ENCODE measurements around the gene GRB10.

Gene GRB10

GRCh38 chr7:50688226-50688590, 94.5 kb downstream of the GRB10 start:
- no peak for DNase-seq (ENCODE audit: low spot score)

DNA sequence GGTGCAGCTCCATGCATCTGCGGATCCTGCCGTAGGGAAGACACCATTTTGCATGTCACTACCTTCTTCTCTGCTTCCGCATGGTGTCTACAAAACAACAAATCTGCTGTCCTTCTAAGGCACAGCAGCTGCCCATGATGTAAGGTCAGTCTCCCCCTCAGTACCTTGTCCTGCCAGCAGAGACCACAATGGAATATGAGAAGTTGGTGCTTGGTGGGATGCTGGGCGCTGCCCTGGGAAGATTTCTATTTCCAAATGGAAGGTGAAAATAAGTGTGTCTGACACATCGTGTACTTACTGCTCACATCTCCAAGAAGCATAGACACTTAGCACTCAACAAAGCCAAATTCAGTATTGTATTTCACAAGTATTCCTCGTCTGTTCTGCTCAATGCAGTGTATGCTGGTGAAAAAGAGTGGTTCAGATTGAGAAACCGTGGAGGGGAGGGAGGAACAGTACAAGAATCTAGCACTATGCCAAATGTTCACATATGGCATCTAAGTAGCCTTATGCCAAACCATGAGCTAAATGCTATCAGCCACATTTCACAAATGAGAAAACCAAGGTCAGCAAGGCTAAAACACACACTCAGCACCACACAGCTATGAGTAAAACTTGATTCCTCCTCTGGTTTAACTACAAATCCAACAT, 95.0 kb downstream of the GRB10 start:
- DNase-seq (ENCODE audit: low spot score), result no peak

DNA sequence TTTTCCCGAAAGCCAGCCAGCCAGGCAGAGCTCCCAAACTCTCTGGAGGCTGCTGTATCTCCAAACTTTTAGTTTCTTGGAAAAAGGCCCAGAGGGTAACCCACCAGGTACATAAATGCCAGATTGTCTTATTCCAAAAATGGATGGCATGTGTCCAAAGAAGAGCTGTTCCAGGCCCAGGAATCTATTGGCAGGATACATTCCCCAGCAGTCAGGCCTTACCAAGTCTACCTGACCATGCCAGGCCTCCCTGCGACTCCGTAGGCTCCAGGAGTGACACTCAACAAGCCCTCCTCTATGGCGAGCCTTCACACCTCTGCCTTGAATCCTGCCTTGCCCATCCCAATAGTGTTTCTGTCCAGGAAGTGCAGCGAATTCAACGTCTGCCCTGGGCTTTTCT, 95.6 kb downstream of the GRB10 start:
- no peak for DNase-seq (ENCODE audit: low spot score)

DNA sequence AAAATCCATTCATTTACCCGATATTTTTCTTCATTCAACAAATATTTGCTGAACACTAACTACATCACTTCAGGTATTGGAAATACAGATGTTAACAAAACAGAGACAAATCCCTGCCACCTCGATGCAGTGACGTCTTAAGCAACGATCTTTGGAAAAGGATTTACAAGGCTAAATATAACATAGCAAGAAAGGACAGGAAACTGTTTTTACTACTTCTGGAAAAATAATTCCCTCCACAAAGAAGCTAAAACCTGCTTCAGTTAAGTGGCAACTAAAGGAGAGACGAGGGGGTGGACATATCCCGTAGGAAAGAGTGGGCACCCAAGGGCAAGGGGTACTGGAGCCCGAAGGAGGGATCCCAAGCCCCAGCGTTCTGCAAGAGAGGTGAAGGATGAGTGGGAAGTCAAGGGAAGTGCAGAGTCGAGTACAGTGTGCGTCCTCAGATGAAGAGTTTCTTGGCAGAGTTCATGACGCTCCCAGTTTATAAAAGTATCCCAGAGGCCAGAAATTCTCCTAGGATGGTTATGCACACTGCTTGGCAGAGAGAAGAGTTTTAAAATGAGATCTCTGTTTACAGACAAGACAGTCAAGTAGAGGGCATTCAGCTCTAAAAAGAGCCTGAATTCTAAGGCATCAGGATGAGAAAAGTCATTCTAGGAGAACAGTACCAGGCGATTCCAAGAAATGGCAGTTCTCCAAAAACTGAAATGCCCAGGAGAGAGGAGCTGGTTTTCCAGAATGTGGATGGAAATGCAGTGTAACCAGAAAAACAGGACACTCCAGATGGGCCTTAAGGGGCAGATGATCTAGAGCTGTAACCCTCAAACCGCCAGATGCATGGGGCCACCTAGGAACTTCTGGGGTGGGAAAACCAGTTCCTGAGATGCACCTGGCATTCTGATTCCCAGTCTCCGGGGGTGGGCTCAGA, 97.3 kb downstream of the GRB10 start:
- DNase-seq (ENCODE audit: low spot score), result no peak

- no peak for DNase-seq (ENCODE audit: low spot score)
These were observed 98.0 kb downstream of the GRB10 start for GRCh38 chr7:50684713-50685075.

- DNase-seq (ENCODE audit: low spot score), result no peak
These were observed 98.5 kb downstream of the GRB10 start for GRCh38 chr7:50684011-50684712.

DNA sequence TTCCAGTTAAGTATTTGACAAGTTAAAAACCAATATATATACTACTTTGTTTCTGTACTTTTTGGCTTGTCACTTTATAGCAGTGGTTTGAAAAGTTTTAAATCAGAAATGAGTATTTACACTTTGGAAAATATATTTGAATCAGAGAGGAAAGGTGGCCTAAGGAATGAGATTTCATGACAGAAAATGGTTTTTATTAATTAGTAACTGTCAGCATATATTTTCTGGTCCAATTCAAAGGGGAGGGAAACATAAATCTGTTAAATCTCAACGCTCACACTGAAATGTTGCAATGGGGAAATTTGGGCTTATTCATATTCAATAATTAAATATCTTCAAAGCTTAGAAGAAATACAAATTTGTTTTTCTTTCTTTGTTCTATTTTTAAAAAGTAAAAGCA, 100.1 kb downstream of the GRB10 start:
- DNase-seq (ENCODE audit: low spot score), result no peak

- no peak for DNase-seq (ENCODE audit: low spot score)
These were observed 100.6 kb downstream of the GRB10 start for GRCh38 chr7:50682079-50682478.

- DNase-seq (ENCODE audit: low spot score), result no peak
These were observed 101.2 kb downstream of the GRB10 start for GRCh38 chr7:50681432-50682045.

DNA sequence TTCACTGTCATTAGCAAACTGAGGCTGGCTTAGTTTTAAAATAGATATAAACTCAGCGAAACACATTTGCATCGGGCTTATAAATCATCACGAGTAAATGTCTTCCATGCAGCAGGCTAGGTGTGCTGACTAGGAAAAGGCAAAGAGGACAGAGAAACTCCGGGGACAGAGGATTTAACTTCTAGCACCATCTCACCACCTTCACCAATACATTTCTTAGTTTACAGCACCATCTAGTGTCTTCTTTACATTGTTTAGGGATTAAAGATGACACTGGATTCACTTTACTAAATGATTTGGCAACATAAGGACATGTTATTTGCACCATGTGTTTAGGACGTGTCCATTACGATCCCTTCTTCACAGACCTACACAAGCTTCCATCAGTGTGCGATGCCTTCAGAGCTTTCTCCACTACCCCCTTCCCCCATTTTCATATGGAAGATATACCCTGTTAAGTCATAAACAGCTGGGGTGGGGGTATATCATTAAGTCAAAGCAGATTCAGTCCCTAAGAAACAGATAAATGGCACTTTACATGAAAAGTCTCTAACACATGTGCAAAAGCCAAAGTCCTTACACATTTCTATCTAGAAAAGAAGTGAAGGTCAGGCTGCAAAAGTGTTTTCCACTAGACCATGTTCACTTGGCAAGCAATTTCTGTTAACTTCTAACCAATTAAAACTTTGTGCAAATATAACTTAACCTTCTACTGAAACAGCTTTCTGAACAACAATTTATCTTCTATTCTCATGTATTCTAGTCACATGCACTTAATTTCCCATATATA, 103.3 kb downstream of the GRB10 start:
- DNase-seq (ENCODE audit: low spot score), result no peak

GRCh38 chr7:50678586-50678985, 104.1 kb downstream of the GRB10 start:
- no peak for DNase-seq (ENCODE audit: low spot score)

DNA sequence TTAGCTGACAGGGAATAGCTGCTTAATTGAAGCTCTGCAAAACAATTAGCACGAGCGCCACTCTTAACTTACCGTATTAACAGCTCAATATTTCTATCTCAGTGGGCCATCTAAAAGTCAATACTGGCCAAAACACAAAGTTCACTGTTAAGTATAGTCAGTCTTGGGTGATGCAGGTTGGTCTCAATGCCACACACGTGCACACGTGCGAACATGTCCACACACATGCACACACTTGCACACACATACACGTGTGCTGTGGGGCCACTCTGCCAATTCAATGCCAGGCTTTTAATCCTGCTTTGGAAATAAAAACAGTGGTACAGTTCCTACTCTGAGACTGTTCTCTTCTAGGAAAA, 105.1 kb downstream of the GRB10 start:
- no peak for DNase-seq (ENCODE audit: low spot score)

DNA sequence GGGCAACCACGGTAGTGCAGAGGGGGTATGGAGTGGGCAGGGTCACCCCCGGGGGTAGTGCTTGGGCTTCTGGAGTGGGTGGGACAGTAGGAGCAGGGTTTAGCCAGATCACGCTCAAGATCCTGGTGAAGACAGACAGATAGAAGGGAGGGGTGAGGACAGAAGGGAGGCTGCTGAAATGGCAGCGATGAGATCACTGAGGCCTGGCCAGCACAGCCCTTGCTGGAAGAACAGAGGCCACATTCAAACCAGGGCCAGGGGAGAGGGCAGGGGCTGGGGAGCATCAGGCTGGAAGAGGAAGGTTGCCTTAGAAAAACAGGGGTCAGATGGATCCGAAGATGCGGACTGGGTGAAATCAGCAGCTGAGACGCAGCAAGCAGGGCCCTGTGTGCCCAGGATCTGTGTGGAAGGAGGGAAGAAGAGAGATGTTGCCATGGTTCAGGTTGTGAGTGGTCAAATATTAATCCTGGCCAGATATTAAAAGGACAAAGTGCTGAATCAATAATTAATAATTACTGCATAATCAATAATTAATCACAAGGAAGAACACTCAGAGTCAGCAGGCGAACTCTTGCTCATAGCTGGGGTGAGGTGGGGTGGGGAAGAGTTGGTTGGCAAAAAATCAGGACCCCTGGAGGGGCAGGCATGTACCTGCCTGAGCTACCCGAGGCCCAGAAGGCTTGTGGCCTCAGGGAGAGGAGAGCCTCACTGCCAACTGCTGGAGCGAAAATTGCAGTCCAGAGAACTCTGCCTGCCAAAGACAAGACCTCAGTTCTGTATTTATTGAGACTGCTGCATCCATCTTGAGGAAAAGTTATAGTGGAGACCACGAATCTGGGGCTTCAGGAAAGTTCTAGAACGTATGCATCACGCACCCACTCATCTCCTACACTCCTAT, 105.7 kb downstream of the GRB10 start:
- DNase-seq (ENCODE audit: low spot score), result peak; percentile 17

GRCh38 chr7:50676079-50676478, 106.6 kb downstream of the GRB10 start:
- no peak for DNase-seq (ENCODE audit: low spot score)

- no peak for DNase-seq (ENCODE audit: low spot score)
These were observed 107.5 kb downstream of the GRB10 start for GRCh38 chr7:50674896-50675835.

DNA sequence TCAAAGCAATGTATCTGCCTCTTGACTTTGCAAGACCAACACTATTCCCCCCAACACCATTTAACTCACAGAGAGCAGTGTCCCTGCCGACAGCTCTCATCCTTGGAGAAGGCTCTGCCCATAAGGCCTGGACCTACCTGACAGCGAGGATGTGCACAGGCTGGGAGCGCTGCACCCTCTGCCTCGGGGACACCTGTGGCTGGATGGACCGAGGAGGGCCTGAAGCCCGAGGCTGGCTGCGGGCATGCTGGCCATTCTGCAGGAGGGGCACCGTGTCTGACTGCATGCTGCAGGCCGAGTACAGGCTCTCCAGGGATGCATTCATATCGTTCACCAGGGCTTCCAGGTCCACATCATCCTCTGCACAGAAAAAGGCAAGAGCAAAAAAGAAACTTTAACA, 108.4 kb downstream of the GRB10 start:
- DNase-seq (ENCODE audit: low spot score), result no peak

DNA sequence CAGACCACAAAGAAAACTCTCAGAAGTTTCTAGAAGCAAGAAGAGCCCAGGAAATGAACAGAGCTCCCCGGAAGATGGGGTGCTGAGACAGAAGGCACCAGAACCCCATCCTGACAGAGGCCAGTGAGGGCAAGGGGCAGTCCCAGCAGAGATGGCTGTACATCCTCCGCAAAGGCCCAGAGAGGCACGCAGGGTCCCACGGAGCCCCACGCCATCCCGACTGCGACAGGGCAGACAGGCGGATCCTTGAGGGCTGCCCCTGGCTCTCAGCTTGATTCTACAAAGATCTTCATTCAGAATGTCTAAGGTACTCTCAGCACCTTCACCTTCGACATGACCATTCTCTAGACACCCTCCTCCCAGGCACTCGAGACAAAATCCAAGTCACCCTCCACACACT, 109.6 kb downstream of the GRB10 start:
- DNase-seq (ENCODE audit: low spot score), result no peak

- DNase-seq (ENCODE audit: low spot score), result no peak
These were observed 110.7 kb downstream of the GRB10 start for GRCh38 chr7:50672045-50672444.

DNA sequence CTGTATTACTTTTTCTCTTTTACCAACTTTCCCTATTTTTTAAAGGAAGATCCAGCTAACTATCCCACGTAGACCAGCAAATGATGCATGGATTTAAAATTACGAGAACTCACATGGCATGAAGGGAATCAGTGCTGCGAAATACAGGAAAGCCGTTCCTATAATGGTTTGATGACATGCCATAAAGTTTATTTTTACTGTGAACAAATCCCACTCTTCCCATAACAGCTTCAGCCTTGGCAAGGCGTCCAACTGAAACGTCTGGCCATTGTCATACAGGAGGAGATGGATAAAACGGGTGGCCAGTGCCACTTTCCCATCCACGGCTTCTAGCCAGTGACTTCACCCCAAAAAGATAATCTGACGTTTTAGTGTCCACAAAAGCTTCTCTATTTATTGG, 111.3 kb downstream of the GRB10 start:
- no peak for DNase-seq (ENCODE audit: low spot score)

DNA sequence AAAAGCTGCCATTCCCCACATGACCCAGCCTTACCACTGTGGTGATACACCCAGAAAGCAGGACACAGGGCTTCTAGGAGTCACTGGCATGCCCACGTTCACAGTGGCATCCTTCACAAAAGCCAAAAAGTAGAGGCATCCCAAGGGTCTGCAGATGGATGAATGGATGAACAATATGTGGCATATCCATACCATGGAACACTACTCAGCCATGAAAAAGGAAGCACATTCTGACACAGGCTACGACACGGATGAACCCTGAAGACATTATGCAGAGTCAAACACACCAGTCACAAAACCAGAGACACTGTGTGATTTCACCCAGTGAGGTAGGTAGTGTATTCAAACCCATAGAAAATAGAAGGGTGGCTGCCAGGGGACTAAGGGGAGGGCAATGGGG, 112.8 kb downstream of the GRB10 start:
- DNase-seq (ENCODE audit: low spot score), result no peak
